DMS114 treated with DMSO at 0.1 percent for 48 hours (cell line): ENCODE data around the gene IL17RD.
"Not testable (repeated sequence)": the region's sequence is repeated elsewhere in the genome, so short reads cannot be mapped to it uniquely, and the experiment has no call there.

ENCODE experiments used
- DNase-seq: peaks from one replicate; lab custom pipeline; 2025; ENCODE audit not compliant: unreplicated experiment; lab: John Stamatoyannopoulos, UW

The IL17RD gene

GRCh38 chr3:57093971-57094535 lies 71.1 kb downstream of the IL17RD start:
- no peak for DNase-seq

DNA sequence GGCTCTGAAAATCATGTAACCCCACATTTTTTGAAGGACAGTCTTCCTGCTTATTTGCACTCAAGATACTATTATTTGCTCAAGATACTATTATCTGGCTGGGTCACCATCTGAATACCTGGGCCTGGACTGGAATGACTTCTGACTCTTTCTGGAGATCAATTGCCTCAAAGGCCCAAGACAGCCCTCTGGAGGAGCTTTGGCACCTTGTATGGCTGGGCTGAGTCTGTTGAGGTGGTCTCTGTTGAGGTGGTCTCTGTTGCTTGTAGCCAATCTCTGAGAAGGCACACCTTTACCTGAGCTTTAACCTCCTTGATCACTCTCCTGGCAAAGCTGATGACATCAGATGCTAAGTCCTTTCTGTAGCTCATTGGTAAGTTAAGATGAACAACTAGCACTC lies 71.7 kb downstream of the IL17RD start:
- no peak for DNase-seq

DNA sequence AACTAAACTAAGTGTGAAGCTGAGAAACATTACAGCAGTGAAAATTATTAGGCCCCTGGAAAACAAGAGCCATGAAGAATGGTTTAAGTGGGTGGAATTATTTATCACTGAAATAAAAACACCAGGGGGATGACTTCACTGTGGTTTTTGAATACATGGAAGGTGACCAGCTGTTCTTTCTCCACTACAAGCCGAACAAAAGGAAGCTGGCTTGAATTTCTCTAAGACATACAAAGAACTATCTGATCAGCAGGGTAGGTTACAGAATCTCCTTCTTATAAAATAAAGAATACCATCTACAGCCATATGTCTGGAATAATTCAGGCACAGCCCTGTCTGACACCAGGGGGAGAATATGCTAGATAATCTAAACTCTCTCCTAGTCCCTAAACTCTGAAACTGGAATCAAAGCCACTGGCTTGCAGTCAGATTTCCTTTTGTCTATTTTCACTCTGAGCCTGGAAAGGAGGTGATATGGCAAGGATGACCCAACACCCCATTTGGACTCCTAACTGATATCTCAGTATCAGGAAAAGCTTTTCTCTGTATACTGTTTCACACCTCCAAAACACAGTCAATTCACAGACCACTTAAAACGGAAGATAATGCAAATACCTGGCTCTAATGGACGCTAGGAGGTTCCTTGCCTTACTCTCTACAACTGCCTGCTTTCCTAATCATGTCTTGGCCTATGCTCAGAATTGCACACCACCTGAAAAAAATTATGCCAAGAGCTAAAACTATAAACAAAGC lies 73.5 kb downstream of the IL17RD start:
- no peak for DNase-seq

- DNase-seq, result no peak
Observed at GRCh38 chr3:57089043-57089442, 76.1 kb downstream of the IL17RD start.

- no peak for DNase-seq
Observed at GRCh38 chr3:57088503-57088902, 76.7 kb downstream of the IL17RD start.

GRCh38 chr3:57087361-57088092 lies 77.6 kb downstream of the IL17RD start:
- DNase-seq, result no peak

- no peak for DNase-seq
Observed at GRCh38 chr3:57086201-57086600, 79.0 kb downstream of the IL17RD start.

DNA sequence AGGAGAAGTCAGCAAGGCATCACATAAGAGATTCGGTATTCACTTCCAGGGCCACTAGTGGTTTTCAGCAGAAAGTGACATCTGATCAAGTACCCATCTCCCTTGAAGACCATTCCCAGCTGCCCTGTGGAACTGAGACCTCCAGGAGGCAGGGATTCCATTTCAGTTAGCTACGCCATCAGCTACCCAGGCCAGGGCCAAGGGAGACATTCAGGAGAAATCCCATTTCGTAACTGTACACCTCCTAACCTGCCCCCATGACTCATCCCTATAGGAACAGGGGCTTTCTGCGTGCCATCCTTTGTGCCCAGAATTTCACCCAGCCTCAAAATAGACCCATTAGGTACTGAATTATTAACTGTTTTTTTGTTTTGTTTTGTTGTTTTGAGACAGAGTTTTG lies 79.9 kb downstream of the IL17RD start:
- DNase-seq, result no peak

DNA sequence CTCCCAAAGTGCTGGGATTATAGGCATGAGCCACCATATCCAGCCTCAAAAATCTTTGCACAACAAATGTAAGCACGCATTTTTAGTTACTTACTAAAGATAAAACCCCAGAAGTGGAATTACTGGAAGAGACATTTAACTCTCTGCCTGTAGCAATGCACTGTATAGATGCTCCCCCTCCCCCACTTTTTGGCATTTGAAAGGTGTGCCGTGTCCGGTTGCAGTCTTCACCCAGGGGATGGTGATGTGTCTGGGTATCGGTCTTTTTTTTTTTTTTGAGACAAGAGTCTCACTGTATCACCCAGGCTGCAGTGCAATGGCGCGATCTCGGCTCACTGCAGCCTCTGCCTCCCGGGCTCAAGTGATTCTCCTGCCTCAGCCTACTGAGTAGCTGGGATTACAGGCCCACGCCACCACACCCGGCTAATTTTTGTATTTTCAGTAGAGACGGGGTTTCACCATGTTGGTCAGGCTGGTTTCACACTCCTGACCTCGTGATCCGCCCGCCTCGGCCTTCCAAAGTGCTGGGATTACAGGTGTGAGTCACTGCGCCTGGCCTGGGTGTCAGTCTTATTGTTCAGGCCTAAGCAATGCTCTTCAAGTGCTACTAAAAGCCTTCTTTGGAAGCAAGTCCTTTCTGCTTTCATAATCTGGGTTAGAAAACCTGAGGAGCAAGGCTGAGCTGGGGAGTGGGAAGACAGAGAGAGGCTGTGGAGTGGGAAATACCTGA lies 81.7 kb downstream of the IL17RD start:
- not testable (repeated sequence) for DNase-seq

GRCh38 chr3:57082481-57082880 lies 82.7 kb downstream of the IL17RD start:
- no peak for DNase-seq

- DNase-seq, result no peak
Observed at GRCh38 chr3:57081173-57081572, 84.0 kb downstream of the IL17RD start.

- DNase-seq, result no peak
Observed at GRCh38 chr3:57080171-57080570, 85.0 kb downstream of the IL17RD start.

DNA sequence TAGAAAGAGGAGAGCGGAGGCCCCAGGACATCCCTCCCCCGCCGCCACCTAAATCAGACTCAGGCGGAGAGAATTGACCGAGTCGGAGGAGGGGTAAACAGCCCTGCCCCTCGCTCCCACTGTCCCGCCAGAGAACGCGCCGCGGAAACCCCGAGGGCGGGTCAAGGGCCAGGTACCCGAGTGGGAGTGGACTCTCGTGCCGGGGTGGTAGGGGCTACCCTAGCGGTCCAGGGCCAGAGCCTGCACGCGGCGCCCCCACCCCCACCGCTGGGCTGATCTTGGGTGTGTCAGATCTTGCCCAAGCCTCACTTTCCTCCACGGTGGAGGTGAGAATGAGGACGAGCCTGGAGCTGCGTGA lies 85.7 kb downstream of the IL17RD start:
- no peak for DNase-seq

DNA sequence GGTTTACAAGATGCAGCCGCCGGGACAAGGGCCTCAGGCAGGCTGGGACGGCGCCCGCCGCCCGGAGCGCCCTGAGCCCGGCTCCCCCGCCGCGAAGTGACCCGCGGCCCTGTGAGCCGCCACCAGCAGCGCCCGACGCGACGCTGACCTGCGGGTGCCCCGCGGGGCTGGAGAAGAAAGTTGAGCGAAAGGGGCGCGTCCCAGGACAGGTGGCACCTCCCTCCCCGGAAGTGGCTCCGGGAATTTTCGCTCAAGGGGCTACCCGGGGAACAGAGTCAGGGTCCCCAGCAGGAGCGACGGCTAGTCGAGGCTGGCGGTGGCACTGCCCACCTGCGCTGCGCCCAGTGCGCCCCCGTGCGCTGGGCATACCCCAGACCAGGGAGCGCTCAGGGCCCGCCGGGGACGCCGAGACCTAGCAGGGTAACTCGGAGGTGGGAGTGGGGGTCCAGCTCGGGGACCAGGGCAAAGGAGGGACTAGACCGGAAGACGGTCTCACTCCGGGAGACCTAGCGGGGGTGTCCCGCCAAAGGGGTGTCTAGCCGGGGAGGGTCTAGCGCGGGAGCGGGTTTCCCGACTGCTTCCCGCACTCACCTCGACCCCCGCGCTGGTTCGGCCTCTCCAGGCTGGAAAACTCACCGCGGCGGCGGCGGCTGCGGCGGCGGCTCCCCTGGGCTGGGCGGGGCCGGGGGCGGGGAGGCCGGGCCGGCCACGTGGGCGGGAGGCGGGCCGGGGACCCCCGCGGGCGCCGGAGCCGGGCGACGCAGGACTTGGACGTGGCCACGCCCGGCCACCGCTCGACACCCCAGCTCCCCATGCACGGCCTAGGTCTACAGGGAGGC lies 86.3 kb downstream of the IL17RD start:
- DNase-seq, result no peak

DNA sequence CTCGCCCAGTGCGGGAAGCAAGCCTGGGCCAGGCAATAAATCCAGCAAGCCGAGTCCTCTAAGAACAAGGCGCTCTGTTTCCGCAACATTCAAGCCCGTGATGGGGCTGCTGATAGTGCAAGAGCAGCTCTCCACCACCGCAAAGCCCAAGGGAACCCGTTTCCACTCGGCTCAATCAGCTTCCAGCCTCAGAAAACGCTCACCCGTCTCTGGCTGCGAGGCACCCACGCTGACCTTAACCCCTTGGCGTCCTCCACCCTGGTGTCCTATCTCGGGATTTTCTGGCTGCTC lies 86.9 kb downstream of the IL17RD start:
- no peak for DNase-seq

DNA sequence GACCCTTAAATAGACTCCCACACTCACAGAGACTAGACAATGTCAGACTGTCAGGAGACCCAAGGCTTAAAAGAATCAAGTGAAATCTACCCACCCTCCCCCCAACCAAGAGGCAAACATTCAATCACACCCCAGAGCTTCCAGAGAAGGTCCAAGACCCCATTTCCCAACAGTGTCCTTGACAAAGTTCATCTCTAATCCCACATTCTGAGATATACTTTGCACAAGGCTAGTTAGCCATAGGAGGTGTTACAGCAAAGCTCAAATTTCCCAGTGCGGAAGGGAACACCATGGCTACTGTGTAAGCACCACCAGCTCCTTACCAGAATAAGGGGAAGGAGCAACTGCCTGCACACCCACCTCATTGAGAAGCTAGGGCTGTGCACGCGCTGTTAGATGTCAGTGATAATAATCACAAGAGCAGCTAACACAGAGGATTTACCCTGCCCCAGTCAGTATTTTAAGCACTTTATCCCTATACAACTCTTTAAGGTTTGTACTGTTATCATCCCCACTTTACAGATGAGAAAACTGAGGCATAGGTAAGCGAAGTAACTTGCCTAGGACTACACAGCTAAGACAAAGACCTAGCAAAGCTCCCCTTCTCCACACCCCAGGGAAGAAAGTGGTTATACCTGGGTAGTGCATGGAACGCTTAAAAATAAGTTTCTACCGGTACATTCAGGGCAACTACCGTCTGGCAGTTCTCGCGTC lies 87.4 kb downstream of the IL17RD start:
- no peak for DNase-seq

DNA sequence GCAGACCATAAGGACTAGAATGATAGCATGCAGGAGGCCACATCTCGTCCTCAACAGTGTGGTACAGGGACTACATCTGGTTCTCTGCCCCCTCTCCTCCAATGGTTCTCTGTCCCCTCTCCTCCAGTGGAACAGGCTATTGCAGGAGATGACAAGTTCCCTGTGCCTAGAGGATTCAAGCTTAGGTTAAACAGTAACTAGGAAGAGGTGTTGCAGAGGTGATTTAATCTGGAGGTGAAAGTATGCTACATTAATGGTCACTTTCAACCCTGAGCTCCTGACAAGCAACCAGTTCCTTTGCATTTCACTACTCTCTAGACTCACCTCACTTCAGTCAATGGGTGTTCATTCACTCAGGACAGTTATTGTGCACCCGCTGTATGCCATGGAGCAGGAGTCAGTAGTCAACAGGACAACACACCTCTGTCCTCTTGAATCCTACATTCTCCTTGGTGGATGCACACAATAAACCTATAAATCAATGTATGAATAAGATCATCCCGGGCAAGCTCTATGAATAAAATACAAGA lies 88.7 kb downstream of the IL17RD start:
- no peak for DNase-seq

DNA sequence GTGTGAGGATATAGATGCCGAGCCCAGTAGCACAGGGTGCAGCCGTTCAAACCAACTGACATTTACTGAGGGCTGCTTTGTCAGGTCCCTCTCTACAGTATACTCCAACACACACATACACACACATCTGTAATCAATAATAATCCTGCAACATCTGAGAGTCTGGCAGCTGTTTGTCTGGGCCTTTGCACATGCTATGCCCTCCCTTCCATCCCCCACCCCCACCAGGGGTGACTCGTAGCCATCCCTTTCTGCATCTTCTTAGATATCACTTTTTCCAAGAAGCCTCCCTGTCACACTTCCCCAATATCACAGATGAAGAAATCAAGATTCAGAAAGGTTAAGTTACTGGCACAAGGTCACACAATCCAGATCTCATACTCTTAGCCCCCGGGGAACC lies 91.0 kb downstream of the IL17RD start:
- no peak for DNase-seq

DNA sequence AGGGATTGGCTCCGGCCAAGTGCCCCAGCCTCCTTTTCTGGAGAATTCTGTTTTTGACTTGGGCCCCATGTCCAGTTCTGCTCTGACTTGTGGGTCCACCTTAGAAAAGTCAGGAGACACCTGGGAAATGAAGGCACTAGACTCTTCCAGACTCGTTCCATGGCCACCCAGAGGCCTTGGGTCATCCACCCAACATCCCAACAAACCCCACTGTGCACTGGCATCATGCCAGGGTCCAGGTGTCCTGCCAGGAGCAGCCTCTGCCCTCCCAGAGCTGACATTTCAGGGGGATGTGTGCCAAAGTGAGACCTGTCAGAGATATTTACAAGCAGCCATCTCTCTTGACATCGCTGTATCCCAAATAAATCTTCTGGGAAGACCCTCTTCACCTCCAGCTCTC lies 91.5 kb downstream of the IL17RD start:
- no peak for DNase-seq

GRCh38 chr3:57069503-57069902 lies 95.7 kb downstream of the IL17RD start:
- DNase-seq, result no peak
